Peyer's patch (tissue), 4 donors: ENCODE measurements around the gene ZNF474.

ENCODE experiments used
- POLR2A ChIP-seq, 2 donors: fragments of 450-650 bp; IDR thresholded peaks; one replicate each; pipeline ENCODE4 v1.5.1; 2017; ENCODE audit warnings: antibody characterized with exemption in 2 of 2, mild to moderate bottlenecking in 2 of 2, moderate library complexity in 2 of 2
- TF ChIP-seq, protein P1 (sequence below), 6 experiments: fragments of 450-650 bp in 4 of 6; fragments of 200-600 bp in 2 of 6; sonication (generic) in 1 of 6; IDR thresholded peaks; one replicate each; pipeline ENCODE4 v1.5.1; 2017 to 2019; ENCODE audit warnings: antibody characterized with exemption in 6 of 6, mild to moderate bottlenecking in 3 of 6, moderate library complexity in 1 of 6

DNA sequence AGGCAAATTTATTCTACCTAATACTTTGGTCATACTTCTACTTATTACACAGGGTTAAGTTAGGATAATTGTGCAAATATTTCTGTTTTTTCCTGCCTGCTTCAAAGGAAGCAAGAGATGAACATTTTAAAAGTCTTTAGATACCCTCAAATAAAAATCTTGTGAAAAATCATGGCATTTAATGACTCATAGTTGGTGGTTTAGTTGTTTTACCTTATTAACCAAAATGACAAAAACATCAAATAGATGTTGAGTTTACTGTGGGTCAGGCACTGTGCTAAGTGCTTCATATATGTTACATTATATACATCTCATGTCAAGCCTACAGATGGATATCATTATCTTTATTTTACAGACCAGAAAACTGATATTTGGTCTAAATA lies 54.4 kb downstream of the ZNF474 start:
- TF ChIP-seq POLR2A (IDR thresholded peaks at IDR 0.05): no peak
- TF ChIP-seq, protein P1, sequence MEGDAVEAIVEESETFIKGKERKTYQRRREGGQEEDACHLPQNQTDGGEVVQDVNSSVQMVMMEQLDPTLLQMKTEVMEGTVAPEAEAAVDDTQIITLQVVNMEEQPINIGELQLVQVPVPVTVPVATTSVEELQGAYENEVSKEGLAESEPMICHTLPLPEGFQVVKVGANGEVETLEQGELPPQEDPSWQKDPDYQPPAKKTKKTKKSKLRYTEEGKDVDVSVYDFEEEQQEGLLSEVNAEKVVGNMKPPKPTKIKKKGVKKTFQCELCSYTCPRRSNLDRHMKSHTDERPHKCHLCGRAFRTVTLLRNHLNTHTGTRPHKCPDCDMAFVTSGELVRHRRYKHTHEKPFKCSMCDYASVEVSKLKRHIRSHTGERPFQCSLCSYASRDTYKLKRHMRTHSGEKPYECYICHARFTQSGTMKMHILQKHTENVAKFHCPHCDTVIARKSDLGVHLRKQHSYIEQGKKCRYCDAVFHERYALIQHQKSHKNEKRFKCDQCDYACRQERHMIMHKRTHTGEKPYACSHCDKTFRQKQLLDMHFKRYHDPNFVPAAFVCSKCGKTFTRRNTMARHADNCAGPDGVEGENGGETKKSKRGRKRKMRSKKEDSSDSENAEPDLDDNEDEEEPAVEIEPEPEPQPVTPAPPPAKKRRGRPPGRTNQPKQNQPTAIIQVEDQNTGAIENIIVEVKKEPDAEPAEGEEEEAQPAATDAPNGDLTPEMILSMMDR (IDR thresholded peaks at IDR 0.05): no peak
